Measurements from ENCODE around the gene DNMT3A. TPM values are rescaled to one million over a fixed set of nuclear protein-coding genes. Genes with fewer than 3 reads are reported as not detected.
"Not testable (repeated sequence)": the region's sequence is repeated elsewhere in the genome, so short reads cannot be mapped to it uniquely, and the experiment has no call there.

Gene DNMT3A
- total and polyA plus RNA-seq, 2 of the 8 experiments (the other 6 are each of a cell fraction or from before 2014, with no cell fraction given): 33.6 to 178 TPM

DNA sequence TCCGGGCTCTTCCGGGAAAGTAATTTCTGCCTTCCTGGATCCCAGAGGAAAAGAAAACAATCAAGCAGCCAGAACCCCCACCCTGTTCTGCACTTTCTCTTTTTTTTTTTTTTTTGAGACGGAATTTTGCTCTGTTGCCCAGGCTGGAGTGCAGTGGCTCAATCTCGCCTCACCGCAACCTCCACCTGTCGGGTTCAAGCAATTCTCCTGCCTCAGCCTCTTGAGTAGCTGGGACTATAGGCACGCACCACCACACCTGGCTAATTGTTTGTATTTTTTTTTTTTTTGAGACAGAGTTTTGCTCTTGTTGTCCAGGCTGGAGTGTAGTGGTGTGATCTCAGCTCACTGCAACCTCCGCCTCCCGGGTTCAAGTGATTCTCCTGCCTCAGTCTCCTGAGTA is 69.0 kb downstream of the DNMT3A start:
- H3K4me3 ChIP-seq (ENCODE audit: extremely low read depth in 1 of 4, insufficient read depth in 2 of 4, low read depth in 3 of 4, low read length in 4 of 4); H2BK20ac ChIP-seq (ENCODE audit: low read length); H2BK5ac ChIP-seq (ENCODE audit: low read depth, low read length); H3K56ac ChIP-seq (replicated peaks; ENCODE audit: insufficient read length, low read depth, low read length); H3K79me1 ChIP-seq (ENCODE audit: low read depth, low read length); H4K5ac ChIP-seq (ENCODE audit: insufficient read length, low read depth, low read length); H4K8ac ChIP-seq (ENCODE audit: extremely low read depth, insufficient read depth, low read length); H4K20me1 ChIP-seq (replicated peaks in 1 of 2; ENCODE audit: control insufficient read depth in 1 of 2, insufficient read depth in 2 of 2, low read length in 2 of 2); H3K36me3 ChIP-seq (ENCODE audit: control insufficient read depth in 2 of 4, insufficient read depth in 4 of 4, low read length in 3 of 4); H2BK120ac ChIP-seq (replicated peaks; ENCODE audit: low read depth, low read length); H3K18ac ChIP-seq (ENCODE audit: extremely low read depth, low read length); H3K4me2 ChIP-seq (ENCODE audit: insufficient read depth in 1 of 2, low read depth in 2 of 2, low read length in 2 of 2); H3K79me2 ChIP-seq (ENCODE audit: control insufficient read depth in 1 of 2, insufficient read depth in 2 of 2, low read length in 2 of 2); H3K9me3 ChIP-seq (ENCODE audit: insufficient read depth in 2 of 2, low read depth in 1 of 2, low read length in 1 of 2); H3K9ac ChIP-seq (replicated peaks in 1 of 4; ENCODE audit: extremely low read depth in 1 of 4, low read depth in 3 of 4, low read length in 3 of 4); H3K27me3 ChIP-seq (replicated peaks in 1 of 4; ENCODE audit: control insufficient read depth in 3 of 4, extremely low read depth in 1 of 4, insufficient read depth in 3 of 4, low read length in 3 of 4); H2AFZ ChIP-seq (ENCODE audit: low read length); DNase-seq (ENCODE audit: low read depth in 1 of 2, low spot score in 2 of 2); H3K23ac ChIP-seq (ENCODE audit: insufficient read length); H2BK15ac ChIP-seq (ENCODE audit: low read length); H3K4ac ChIP-seq (replicated peaks; ENCODE audit: insufficient read length, low read depth, low read length); H3K14ac ChIP-seq (ENCODE audit: insufficient read length); FAIRE-seq; H2BK12ac ChIP-seq (ENCODE audit: low read depth, low read length); H3K27ac ChIP-seq (ENCODE audit: low read depth, low read length); H2AK5ac ChIP-seq (ENCODE audit: low read depth, low read length); H4K91ac ChIP-seq (replicated peaks; ENCODE audit: insufficient read length, low read length); H3K23me2 ChIP-seq (ENCODE audit: low read depth, low read length): not testable (repeated sequence)
- 86% methylated on average over 6 of the region's 9 CpGs; no CpG with 5 or more reads in 1 of the 2 experiments for WGBS, 2 experiments (ENCODE audit: extremely low coverage in 1 of 2, insufficient coverage in 1 of 2, insufficient read length in 1 of 2, insufficient replicate concordance in 2 of 2, low coverage in 1 of 2, low lambda C conversion rate in 2 of 2, missing lambda C conversion rate in 1 of 2)
- CTCF ChIA-PET (ENCODE audit: partially characterized antibody): interaction anchor here (0.6 to 3.1 kb wide), 6 partner anchors 13 to 65 kb away, joined by 3 to 12 read pairs (median 4); no protein-coding TSS in a partner anchor
- POLR2A ChIA-PET (ENCODE audit: partially characterized antibody): interaction anchor here (0.7 to 2.4 kb wide), 4 partner anchors 14 to 46 kb away, joined by 3 to 12 read pairs (median 8); no protein-coding TSS in a partner anchor
- peaks cover 0 to 29% (median 16%) of the 10 kb centered on the region in 4 experiments; a peak in 6 of 7 replicates for H3K4me1 ChIP-seq (replicated peaks in 1 of 4; ENCODE audit: control insufficient read depth in 3 of 4, insufficient read depth in 4 of 4, low read length in 3 of 4)
